Measurements from ENCODE around the gene CSNK1G1.

DNA sequence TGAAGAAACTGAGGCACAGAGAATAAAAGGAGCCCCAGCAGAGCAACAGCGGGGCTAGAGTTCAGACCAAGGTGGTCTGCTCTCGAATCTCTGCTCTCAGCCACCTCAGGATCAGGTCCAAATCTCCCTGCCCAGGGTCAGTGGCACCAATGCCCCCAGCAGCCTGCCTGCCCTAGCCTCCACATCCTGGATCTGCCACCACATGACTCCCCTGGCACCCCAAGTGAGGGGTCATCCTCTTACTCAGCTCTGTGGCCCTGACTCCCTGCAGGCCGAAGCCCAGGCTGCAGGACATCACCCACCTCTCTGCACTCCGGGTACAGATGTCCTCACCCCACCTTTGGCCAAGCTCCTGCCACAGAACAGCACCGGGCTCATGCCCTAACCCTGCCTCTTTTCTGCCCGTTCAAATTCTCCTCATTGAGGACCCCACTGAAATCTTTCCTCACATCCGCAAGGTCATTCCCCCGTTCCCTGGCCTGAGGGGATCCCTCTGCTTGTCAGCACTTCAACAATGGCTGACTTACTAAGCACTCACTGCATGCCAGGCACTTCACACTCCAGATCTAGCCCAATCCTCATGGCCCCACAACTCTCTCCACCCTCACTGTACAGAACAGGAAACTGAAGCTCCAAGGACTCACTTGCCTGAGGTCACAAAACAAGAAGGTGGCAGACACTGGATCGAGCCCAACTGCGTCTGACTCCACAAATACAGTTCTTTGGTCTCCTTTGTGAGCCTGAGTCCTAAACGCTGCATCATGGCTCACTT is 197.4 kb downstream of the CSNK1G1 start:
- no peak for TF ChIP-seq CTCF (IDR thresholded peaks at IDR 0.05)
- no peak for TF ChIP-seq POLR2A (IDR thresholded peaks at IDR 0.05)
